Islet of Langerhans (tissue), 1 donor: ENCODE measurements around the gene LASP1.
"Not testable (repeated sequence)": the region's sequence is repeated elsewhere in the genome, so short reads cannot be mapped to it uniquely, and the experiment has no call there.

Experiments used
- FAIRE-seq: peaks from one replicate; lab custom pipeline; 2011; peaks lifted over from hg19 to GRCh38; lab: Jason Lieb, UNC

LASP1 gene

GRCh38 chr17:38911081-38911730 is 41.3 kb downstream of the LASP1 start:
- no peak for FAIRE-seq

DNA sequence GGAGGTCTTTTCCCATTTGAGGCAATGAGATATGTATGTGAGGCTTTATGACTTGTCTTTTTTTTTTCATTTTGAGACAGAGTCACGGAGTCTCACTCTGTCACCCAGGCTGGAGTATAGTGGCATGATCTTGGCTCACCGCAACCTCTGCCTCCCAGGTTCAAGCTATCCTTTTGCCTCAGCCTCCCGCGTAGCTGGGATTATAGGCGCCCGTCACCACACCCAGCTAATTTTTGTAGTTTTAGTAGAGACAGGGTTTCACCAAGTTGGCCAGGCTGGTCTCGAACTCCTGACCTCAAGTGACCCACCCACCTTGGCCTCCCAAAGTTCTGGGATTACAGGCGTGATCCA is 41.8 kb downstream of the LASP1 start:
- FAIRE-seq, result not testable (repeated sequence)

GRCh38 chr17:38912221-38912813 is 42.5 kb downstream of the LASP1 start:
- no peak for FAIRE-seq

GRCh38 chr17:38914741-38915638 is 45.1 kb downstream of the LASP1 start:
- no peak for FAIRE-seq

GRCh38 chr17:38915639-38915995 is 45.8 kb downstream of the LASP1 start:
- FAIRE-seq, result no peak

DNA sequence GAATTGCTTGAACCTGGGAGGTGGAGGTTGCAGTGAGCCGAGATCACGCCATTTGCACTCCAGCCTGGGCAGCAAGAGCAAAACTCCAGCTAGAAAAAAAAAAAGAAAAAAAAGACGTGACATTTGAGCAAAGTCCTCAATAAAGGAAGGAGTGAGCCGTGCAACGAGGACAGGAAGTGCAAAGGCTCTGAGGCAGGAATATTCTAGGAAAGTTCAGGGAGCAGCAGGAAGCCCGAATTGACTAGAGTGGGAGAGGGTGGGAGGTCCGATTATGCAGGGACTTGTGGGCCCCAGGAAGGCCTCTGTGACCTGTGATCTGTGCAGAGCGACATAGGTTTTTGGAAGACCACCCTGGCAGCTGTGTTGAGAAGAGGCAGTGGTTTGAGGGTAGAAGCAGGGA is 46.9 kb downstream of the LASP1 start:
- no peak for FAIRE-seq

GRCh38 chr17:38917259-38917658 is 47.4 kb downstream of the LASP1 start:
- no peak for FAIRE-seq

GRCh38 chr17:38918129-38918913 is 48.5 kb downstream of the LASP1 start:
- FAIRE-seq, result no peak

- no peak for FAIRE-seq
Measured at GRCh38 chr17:38918916-38919315, 49.1 kb downstream of the LASP1 start.

- no peak for FAIRE-seq
Measured at GRCh38 chr17:38919316-38920078, 49.6 kb downstream of the LASP1 start.

- no peak for FAIRE-seq
Measured at GRCh38 chr17:38920374-38921291, 50.8 kb downstream of the LASP1 start.

GRCh38 chr17:38921756-38922411 is 52.0 kb downstream of the LASP1 start:
- FAIRE-seq, result no peak

GRCh38 chr17:38922538-38923297 is 52.9 kb downstream of the LASP1 start:
- no peak for FAIRE-seq

GRCh38 chr17:38925263-38925995 is 55.6 kb downstream of the LASP1 start, which contains the start of gene LASP1NB:
LASP1NB (plus strand) TSS chr17:38925614.
- FAIRE-seq, result no peak

DNA sequence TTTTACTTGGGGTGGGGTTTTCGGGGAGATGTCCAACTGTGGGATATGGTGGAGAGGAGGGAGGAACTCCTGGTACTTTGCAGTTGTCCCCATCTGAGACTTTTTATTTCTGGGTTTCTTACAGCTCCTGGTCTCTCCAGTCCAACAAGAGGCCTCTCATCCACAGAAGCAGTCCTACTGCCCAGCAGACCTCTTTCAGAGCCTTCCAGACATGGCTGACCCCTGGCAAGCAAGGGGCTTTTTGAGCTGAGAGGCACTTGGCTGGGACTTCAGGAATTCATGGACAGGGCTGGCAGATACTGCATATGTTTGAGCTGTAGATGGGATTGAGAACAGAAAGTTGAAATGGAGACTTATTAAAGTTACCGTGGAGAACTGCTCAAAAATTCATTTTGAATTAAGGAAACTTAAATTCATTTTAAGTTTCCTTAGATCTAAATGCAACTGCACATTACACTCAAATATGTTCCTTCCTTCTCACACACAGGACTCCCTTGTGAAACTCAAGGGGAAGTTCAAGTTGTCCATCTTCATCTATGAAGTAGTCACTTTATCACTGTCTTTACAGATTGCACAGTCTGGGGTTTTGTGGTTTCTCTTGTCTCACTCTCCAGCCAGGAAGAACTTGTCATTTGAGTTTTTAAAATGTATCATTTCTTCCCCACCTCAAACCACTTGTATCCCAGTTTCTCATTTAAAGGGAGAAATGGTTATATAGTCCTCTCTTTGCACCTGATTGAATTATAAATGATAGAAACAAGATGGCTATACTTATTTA is 56.6 kb downstream of the LASP1 start:
- no peak for FAIRE-seq

- not testable (repeated sequence) for FAIRE-seq
Measured at GRCh38 chr17:38930782-38931181, 60.9 kb downstream of the LASP1 start.

- FAIRE-seq, result not testable (repeated sequence)
Measured at GRCh38 chr17:38933962-38934361, 64.1 kb downstream of the LASP1 start.

DNA sequence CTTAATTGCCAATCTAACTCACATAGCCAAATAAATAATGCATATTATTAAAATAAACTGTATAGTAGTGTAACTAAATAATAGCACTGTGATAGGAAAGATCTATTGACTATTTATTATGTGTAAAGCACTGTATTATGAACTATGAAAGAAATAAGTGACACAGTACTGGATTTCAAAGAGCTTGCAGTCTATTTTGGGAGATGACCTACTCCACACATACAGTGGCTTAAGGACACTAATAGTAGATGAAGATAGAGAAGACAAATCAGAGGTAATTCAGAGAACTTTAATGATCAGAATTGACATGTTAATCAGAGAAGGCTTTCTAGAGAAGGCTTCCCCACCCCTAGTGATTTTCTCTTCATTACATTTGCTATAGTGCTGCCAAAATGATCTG is 70.1 kb downstream of the LASP1 start:
- no peak for FAIRE-seq
